Keratinocyte (primary cell): ENCODE data around the gene PRR9. TPM values are rescaled to one million over a fixed set of nuclear protein-coding genes. Genes with fewer than 3 reads are reported as not detected.
A peak's percentile ranks its signal among the peaks of the same experiment; 100 is the strongest.
"Not testable (repeated sequence)": the region's sequence is repeated elsewhere in the genome, so short reads cannot be mapped to it uniquely, and the experiment has no call there.

ENCODE experiments used
- DNase-seq: peaks from one replicate; pipeline ENCODE4 v3.0.0-alpha.2; 2011; ENCODE audit warnings: low read depth, missing footprints, low spot score
- FAIRE-seq: peaks from 2 replicates; lab custom pipeline; 2011; peaks lifted over from hg19 to GRCh38; lab: Jason Lieb, UNC
- H2AFZ ChIP-seq: 2 replicates; pipeline ENCODE4 v1.6.0; 2012; ENCODE audit warnings: low read length, control low read depth, inconsistent platforms; ENCODE audit not compliant: control insufficient read depth
- H3K27ac ChIP-seq: 2 replicates; pipeline ENCODE4 v1.5.1; 2011; ENCODE audit warnings: low read length; ENCODE audit not compliant: control insufficient read depth, insufficient read depth
- H3K27me3 ChIP-seq: 3 replicates; pipeline ENCODE4 v1.6.0; 2011; ENCODE audit warnings: low read length; ENCODE audit not compliant: control insufficient read depth, insufficient read depth; ENCODE audit errors: extremely low read depth
- H3K36me3 ChIP-seq, 2 experiments: 2 replicates in 1 of 2; 3 replicates in 1 of 2; pipeline ENCODE4 v1.5.1; 2011; ENCODE audit warnings: low read length in 2 of 2, mild to moderate bottlenecking in 1 of 2; ENCODE audit not compliant: control insufficient read depth in 2 of 2, insufficient read depth in 2 of 2; ENCODE audit errors: extremely low read depth in 1 of 2
- H3K4me1 ChIP-seq: 3 replicates; pipeline ENCODE4 v1.5.1; 2011; ENCODE audit warnings: low read length; ENCODE audit not compliant: control insufficient read depth, insufficient read depth; ENCODE audit errors: extremely low read depth
- H3K4me2 ChIP-seq: 3 replicates; pipeline ENCODE4 v1.6.0; 2011; ENCODE audit warnings: low read depth, low read length; ENCODE audit not compliant: control insufficient read depth, insufficient read depth; ENCODE audit errors: extremely low read depth
- H3K4me3 ChIP-seq, 3 experiments: fragments of 200-600 bp in 1 of 3; sonication (generic) in 1 of 3; 2 replicates in 2 of 3; 3 replicates in 1 of 3; pipeline ENCODE4 v1.5.1; 2011 to 2016; ENCODE audit warnings: low read length in 3 of 3, mild to moderate bottlenecking in 3 of 3, control low read depth in 2 of 3, inconsistent platforms in 1 of 3, low read depth in 1 of 3, mixed read lengths in 1 of 3, mixed run types in 1 of 3, moderate library complexity in 1 of 3; ENCODE audit not compliant: control insufficient read depth in 2 of 3, insufficient read depth in 2 of 3; ENCODE audit errors: extremely low read depth in 1 of 3
- H3K79me2 ChIP-seq: 2 replicates; pipeline ENCODE4 v1.6.0; 2012; ENCODE audit warnings: low read length; ENCODE audit not compliant: control insufficient read depth, insufficient read depth
- H3K9ac ChIP-seq: 3 replicates; pipeline ENCODE4 v1.6.0; 2011; ENCODE audit warnings: low read length; ENCODE audit not compliant: control insufficient read depth, insufficient read depth; ENCODE audit errors: extremely low read depth
- H3K9me1 ChIP-seq: 3 replicates; pipeline ENCODE4 v1.6.0; 2011; ENCODE audit warnings: low read length; ENCODE audit not compliant: control insufficient read depth, insufficient read depth; ENCODE audit errors: extremely low read depth
- H3K9me3 ChIP-seq: 2 replicates; pipeline ENCODE4 v1.5.1; 2012; ENCODE audit warnings: low read depth, low read length; ENCODE audit not compliant: control insufficient read depth
- H4K20me1 ChIP-seq: 3 replicates; pipeline ENCODE4 v1.6.0; 2011; ENCODE audit warnings: low read length; ENCODE audit not compliant: control insufficient read depth, insufficient read depth; ENCODE audit errors: extremely low read depth
- CTCF ChIP-seq, 3 experiments: IDR thresholded peaks in 1 of 3; conservative IDR thresholded peaks in 1 of 3; optimal IDR thresholded peaks in 1 of 3; 2 replicates in 2 of 3; 3 replicates in 1 of 3; pipeline versions ENCODE3 to v1.5.1; 2011; ENCODE audit warnings: low read length in 3 of 3, mild to moderate bottlenecking in 3 of 3, moderate library complexity in 2 of 3, control low read depth in 1 of 3, inconsistent platforms in 1 of 3; ENCODE audit not compliant: insufficient read depth in 2 of 3; ENCODE audit errors: extremely low read depth in 1 of 3
- EZH2 ChIP-seq: IDR thresholded peaks from one replicate; pipeline ENCODE4 v1.6.1; 2012; ENCODE audit warnings: inconsistent platforms, mild to moderate bottlenecking, low read length, moderate library complexity
- dilution Hi-C: fragments of 300-500 bp; cut with MboI; formaldehyde crosslinking; loops from one replicate; pipeline ENCODE4 v1.7.0; 2020; ENCODE audit warnings: low sequenced_read_pairs; ENCODE audit not compliant: extremely low pct_ligation_motif_present
- polyA plus RNA-seq, 5 experiments: library from polyadenylated mRNA; depleted of rRNA in 3 of 5; stranded (reverse) in 3 of 5; stranded (forward) in 1 of 5; unstranded in 1 of 5; fragments of >200 nt; gene quantifications; 1 replicate in 1 of 5; 2 replicates in 3 of 5; 3 replicates in 1 of 5; pipeline versions ENCODE4 v1.2.1 to v1.2.3, GENCODE V29; 2011 to 2012; ENCODE audit warnings: missing spikeins in 2 of 5, low read depth in 1 of 5, low replicate concordance in 1 of 5

PRR9 gene
- polyA plus RNA-seq, 1 donor (not counting 4 experiments of a cell fraction or from before 2014, with no cell fraction given): 2.6 TPM

GRCh38 chr1:153223040-153223891, 5.9 kb downstream of the PRR9 start:
- H3K36me3 ChIP-seq, H3K9me1 ChIP-seq, H2AFZ ChIP-seq, H3K4me3 ChIP-seq, H3K4me2 ChIP-seq, H3K9me3 ChIP-seq, H3K79me2 ChIP-seq, H3K27ac ChIP-seq, H3K4me1 ChIP-seq, H4K20me1 ChIP-seq, H3K9ac ChIP-seq, DNase-seq, dilution Hi-C loops, H3K27me3 ChIP-seq: not testable (repeated sequence)
- peak; percentile 97 for FAIRE-seq
- peak; percentile 61 to 73 (median 64) for TF ChIP-seq CTCF (optimal IDR thresholded peaks at IDR 0.05 in 1 of 3, IDR thresholded peaks at IDR 0.05 in 1 of 3, conservative IDR thresholded peaks at IDR 0.05 in 1 of 3; ENCODE audit: extremely low read depth in 1 of 3, insufficient read depth in 2 of 3, low read length in 3 of 3)

DNA sequence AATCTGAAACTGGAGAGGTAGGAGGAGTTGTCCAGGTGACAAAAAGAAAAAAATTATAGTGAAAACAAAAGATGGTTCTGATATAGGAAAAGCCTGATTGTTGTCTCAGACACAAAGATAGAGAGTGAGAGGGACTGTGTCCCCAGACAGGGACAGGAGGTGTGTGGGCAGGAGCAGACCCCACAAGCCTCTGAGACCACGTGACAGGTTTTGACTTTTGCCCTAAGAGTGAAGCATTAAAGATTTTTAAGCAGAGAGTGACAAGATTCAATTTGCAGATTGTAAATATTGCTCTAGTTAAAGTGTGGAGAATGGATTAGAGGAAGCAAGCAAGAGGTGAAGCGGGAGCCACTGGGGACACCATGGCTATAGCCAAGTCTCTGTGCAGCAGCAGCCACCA, 10.4 kb downstream of the PRR9 start:
- H3K9ac ChIP-seq: no peak overlapping the region
- no peaks in the 10 kb centered on the region for H4K20me1 ChIP-seq
- dilution Hi-C loops: no loop called here
- no peaks in the 10 kb centered on the region for H3K36me3 ChIP-seq
- no peak for FAIRE-seq
- H3K4me1 ChIP-seq: no peaks in the 10 kb centered on the region
- no peaks in the 10 kb centered on the region for H3K79me2 ChIP-seq
- no peaks in the 10 kb centered on the region for H3K9me1 ChIP-seq
- no peak overlapping the region for H2AFZ ChIP-seq
- H3K27me3 ChIP-seq: peaks cover 7% of the 10 kb centered on the region
- TF ChIP-seq EZH2: no peak
- no peak for TF ChIP-seq CTCF (optimal IDR thresholded peaks at IDR 0.05 in 1 of 3, IDR thresholded peaks at IDR 0.05 in 1 of 3, conservative IDR thresholded peaks at IDR 0.05 in 1 of 3; ENCODE audit: extremely low read depth in 1 of 3, insufficient read depth in 2 of 3, low read length in 3 of 3)
- no peak overlapping the region for H3K4me3 ChIP-seq
- no peak overlapping the region for H3K4me2 ChIP-seq
- DNase-seq: no peak
- H3K9me3 ChIP-seq: no peaks in the 10 kb centered on the region
- no peak overlapping the region for H3K27ac ChIP-seq
